CD8-positive, alpha-beta memory T cell (primary cell): ENCODE measurements around the gene EMD. TPM values are rescaled to one million over a fixed set of nuclear protein-coding genes. Genes with fewer than 3 reads are reported as not detected.

Source experiments
- CTCF ChIA-PET: fragments of 350-600 bp; sonication (Branson Sonifier 250); formaldehyde crosslinking; loops from one replicate; lab custom pipeline; 2021; ENCODE audit warnings: antibody characterized with exemption; lab: Charles Lee
- POLR2A ChIA-PET: fragments of 350-600 bp; sonication (Branson Sonifier 250); formaldehyde crosslinking; loops from one replicate; lab custom pipeline; 2021; ENCODE audit warnings: antibody characterized with exemption; lab: Charles Lee
- DNase-seq, 5 donors: peaks; one replicate each; pipeline versions ENCODE4 v3.0.0 to v3.0.0-alpha.2; 2020 to 2022; ENCODE audit warnings: mixed read lengths in 1 of 5
- H3K27ac ChIP-seq: one replicate; pipeline ENCODE4 v1.7.0; 2013; ENCODE audit warnings: low read depth, mild to moderate bottlenecking, low read length, moderate library complexity
- H3K27me3 ChIP-seq: 2 replicates; pipeline ENCODE4 v1.7.0; 2013; ENCODE audit warnings: low read length, mild to moderate bottlenecking; ENCODE audit not compliant: insufficient read depth, poor library complexity, severe bottlenecking
- H3K36me3 ChIP-seq: 2 replicates; pipeline ENCODE4 v1.7.0; 2013; ENCODE audit warnings: mild to moderate bottlenecking, low read length, moderate library complexity; ENCODE audit not compliant: insufficient read depth
- H3K4me1 ChIP-seq: 2 replicates; pipeline ENCODE4 v1.7.0; 2013; ENCODE audit warnings: mild to moderate bottlenecking, low read length, moderate library complexity; ENCODE audit not compliant: insufficient read depth
- H3K4me3 ChIP-seq: 2 replicates; pipeline ENCODE4 v1.7.0; 2013; ENCODE audit warnings: mild to moderate bottlenecking, low read length
- H3K9me3 ChIP-seq: 2 replicates; pipeline ENCODE4 v1.7.0; 2013; ENCODE audit warnings: mild to moderate bottlenecking, low read length
- H3K27ac Mint-ChIP-seq, 8 donors: one replicate each; pipeline ENCODE4 v1.8.0; 2020 to 2021; ENCODE audit warnings: mixed read lengths in 8 of 8, mild to moderate bottlenecking in 6 of 8, inconsistent platforms in 3 of 8, moderate library complexity in 3 of 8
- H3K27me3 Mint-ChIP-seq, 2 donors: one replicate each; pipeline ENCODE4 v1.8.0; 2020 to 2021; ENCODE audit warnings: mixed read lengths in 2 of 2, mild to moderate bottlenecking in 1 of 2, moderate library complexity in 1 of 2
- H3K36me3 Mint-ChIP-seq, 3 donors: one replicate each; pipeline ENCODE4 v1.8.0; 2020 to 2021; ENCODE audit warnings: mixed read lengths in 3 of 3, inconsistent platforms in 1 of 3, mild to moderate bottlenecking in 1 of 3
- H3K4me1 Mint-ChIP-seq, 3 donors: one replicate each; pipeline ENCODE4 v1.8.0; 2020 to 2021; ENCODE audit warnings: mixed read lengths in 3 of 3, inconsistent platforms in 1 of 3, mild to moderate bottlenecking in 1 of 3
- H3K4me3 Mint-ChIP-seq, 7 donors: one replicate each; pipeline ENCODE4 v1.8.0; 2020 to 2021; ENCODE audit warnings: mixed read lengths in 7 of 7, mild to moderate bottlenecking in 6 of 7, moderate library complexity in 4 of 7, inconsistent platforms in 2 of 7
- H3K9me3 Mint-ChIP-seq, 5 donors: one replicate each; pipeline ENCODE4 v1.8.0; 2020 to 2022; ENCODE audit warnings: mixed read lengths in 5 of 5, mild to moderate bottlenecking in 3 of 5, moderate library complexity in 2 of 5, inconsistent platforms in 1 of 5
- polyA plus RNA-seq: library from polyadenylated mRNA; unstranded; fragments of 300-500 nt; fragmentation: Illumina TruSeq; gene quantifications from one replicate; pipeline ENCODE4 v1.2.3, GENCODE V29; 2021
- total RNA-seq, 2 experiments: library from RNA; stranded (reverse); gene quantifications; one replicate each; pipeline ENCODE4 v1.2.3, GENCODE V29; 2021

Gene EMD
- total and polyA plus RNA-seq, 3 experiments from 2014 or later, result 37.2 to 119 (median 107) TPM

DNA sequence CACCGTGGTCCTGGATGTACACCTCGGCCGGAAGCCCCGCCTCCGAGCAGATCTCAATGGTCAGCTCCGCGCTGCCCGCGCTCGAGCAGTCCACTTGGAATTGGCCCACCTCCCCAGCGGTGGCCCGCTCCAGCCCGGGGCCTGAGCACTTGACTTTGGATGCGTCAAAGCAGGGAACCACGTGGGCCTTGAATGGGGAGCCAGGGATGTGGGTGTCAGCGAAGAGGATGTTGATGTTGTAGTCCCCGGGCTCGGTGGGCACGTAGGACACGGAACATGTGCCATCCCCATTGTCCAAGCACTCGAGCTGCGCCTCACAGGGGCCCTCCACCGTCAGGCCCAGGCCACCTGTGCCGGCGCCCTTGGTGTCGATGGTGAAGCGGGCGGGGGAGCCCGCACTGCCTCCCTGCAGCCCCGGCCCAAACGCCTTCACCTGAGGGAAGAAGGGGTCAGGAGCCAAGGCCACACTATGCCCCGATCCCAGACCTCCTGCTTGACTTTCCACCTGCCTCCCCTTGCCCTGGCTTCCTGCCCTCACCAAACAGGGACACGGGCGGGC, 18.9 kb upstream of the EMD start:
- Mint-ChIP-seq H3K4me1 (peaks cover 11 to 35% (median 35%) of the 10 kb centered on the region in 3 donors), H3K9me3 (no peaks in the 10 kb centered on the region), H3K27me3 (peaks cover 0 to 9% of the 10 kb centered on the region in 2 donors), H3K4me3 (peak overlapping the region in 1 of 7 donors; percentile 36), H3K36me3 (peaks cover 6 to 70% (median 7%) of the 10 kb centered on the region in 3 donors), H3K27ac (peak overlapping the region in 7 of 8 donors; percentile 14 to 96 (median 90))
- DNase-seq, result no peak
- Histone ChIP-seq H3K4me3 (no peak overlapping the region), H3K9me3 (no peaks in the 10 kb centered on the region), H3K4me1 (peaks cover 39% of the 10 kb centered on the region), H3K27me3 (no peaks in the 10 kb centered on the region), H3K27ac (no peak overlapping the region), H3K36me3 (peaks cover 69% of the 10 kb centered on the region)
- ChIA-PET POLR2A (no interaction called here), CTCF (no interaction called here)

DNA sequence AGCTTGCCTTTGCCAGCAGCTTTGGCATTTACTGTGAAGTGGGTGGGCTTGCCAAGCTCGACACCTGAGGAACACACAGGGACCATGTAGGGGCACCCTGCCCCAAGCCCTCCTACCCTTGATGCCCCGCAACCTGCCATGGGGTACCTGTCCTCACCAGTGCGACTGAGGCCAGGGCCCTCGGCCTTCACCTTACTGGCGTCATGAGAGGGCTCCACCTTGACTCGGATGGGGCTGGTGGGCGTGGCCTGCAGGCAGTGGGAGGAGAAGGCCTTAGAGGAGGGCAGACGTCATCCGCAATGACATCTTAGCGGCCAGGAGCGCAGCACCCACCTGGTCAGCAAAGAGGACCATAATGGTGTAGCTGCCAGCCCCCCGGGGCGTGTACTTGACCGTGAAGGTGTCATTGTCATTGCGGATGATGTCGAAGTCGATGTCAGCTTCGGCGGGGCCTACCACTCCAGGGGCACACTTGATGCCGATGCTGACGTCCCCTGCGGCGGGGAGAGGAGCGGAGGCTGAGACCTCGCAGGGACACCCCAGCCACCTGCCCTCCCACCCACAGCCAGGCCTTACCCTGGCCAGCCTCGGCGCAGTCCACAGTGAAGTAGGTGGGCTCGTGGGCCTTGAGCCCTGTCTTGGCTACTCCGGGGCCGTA, 16.9 kb upstream of the EMD start:
- Histone ChIP-seq H3K4me3 (no peak overlapping the region), H3K4me1 (peaks cover 45% of the 10 kb centered on the region), H3K9me3 (no peaks in the 10 kb centered on the region), H3K27me3 (no peaks in the 10 kb centered on the region), H3K36me3 (peaks cover 81% of the 10 kb centered on the region), H3K27ac (no peak overlapping the region)
- ChIA-PET CTCF (interaction anchor here (1.5 to 3.2 kb wide), 2 partner anchors 9 to 11 kb away, joined by 3 to 10 read pairs; partner anchors contain the start of gene FLNA), POLR2A (interaction anchor here (0.6 to 1.5 kb wide), 2 partner anchors 8 to 9 kb away, joined by 3 to 5 read pairs; no protein-coding TSS in a partner anchor)
- Mint-ChIP-seq H3K27ac (peak overlapping the region in 6 of 8 donors; percentile 46 to 96 (median 75)), H3K4me3 (peak overlapping the region in 1 of 7 donors; percentile 76), H3K4me1 (peaks cover 16 to 32% (median 31%) of the 10 kb centered on the region in 3 donors), H3K9me3 (no peaks in the 10 kb centered on the region), H3K36me3 (peaks cover 6 to 71% (median 10%) of the 10 kb centered on the region in 3 donors), H3K27me3 (peaks cover 0 to 9% of the 10 kb centered on the region in 2 donors)
- DNase-seq, result peak in 1 of 5 donors; percentile 0

DNA sequence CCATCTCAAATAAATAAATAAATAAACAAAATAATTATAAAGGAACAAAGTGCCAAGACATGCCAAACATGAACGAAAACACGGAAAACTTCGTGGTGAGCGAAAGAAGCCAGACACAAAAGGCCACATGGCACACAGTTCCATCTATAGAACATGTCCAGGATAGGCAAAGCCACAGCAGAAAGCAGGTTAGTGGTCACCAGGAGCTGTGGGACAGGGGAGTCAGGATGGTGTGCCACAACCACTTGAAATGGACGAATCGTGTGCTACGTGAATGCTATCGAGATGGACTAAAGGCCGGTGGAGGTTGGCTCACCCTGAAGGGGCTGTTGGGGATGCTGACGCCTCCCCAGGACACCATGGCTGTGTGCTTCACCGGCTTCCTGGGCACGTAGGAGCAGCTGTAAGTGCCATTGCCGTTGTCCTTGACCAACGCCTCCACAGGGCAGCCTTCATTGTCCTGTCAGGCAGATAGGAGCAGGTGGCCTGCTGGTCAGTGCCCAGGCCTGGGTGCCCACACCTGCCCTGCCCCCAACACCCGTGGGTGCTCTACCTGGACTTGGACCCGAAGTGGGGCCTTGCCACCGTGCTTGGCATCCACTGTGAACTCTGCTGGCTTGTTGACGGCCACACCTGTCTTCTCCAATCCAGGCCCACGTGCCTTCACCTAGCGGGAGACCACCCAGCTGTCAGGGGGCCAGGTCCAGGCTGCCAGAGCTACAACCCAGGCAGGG, 15.2 kb upstream of the EMD start:
- POLR2A ChIA-PET, result interaction anchor here (1.5 kb wide), 1 partner anchor 10 kb away, joined by 5 read pairs; no protein-coding TSS in a partner anchor
- H3K36me3 Mint-ChIP-seq, result peaks cover 5 to 69% (median 6%) of the 10 kb centered on the region in 3 donors
- H3K4me1 Mint-ChIP-seq, result peaks cover 26 to 33% (median 32%) of the 10 kb centered on the region in 3 donors
- peaks cover 0 to 11% of the 10 kb centered on the region in 2 donors for H3K27me3 Mint-ChIP-seq
- peaks cover 68% of the 10 kb centered on the region for H3K36me3 ChIP-seq
- H3K4me3 ChIP-seq, result no peak overlapping the region
- no peaks in the 10 kb centered on the region for H3K9me3 Mint-ChIP-seq
- peak overlapping the region in 1 of 7 donors; percentile 60 for H3K4me3 Mint-ChIP-seq
- H3K27ac ChIP-seq, result no peak overlapping the region
- H3K27ac Mint-ChIP-seq, result peak overlapping the region in 7 of 8 donors; percentile 9 to 89 (median 68)
- H3K27me3 ChIP-seq, result no peaks in the 10 kb centered on the region
- no peak for DNase-seq
- H3K4me1 ChIP-seq, result peaks cover 40% of the 10 kb centered on the region
- CTCF ChIA-PET, result interaction anchor here (3.2 kb wide), 1 partner anchor 10 kb away, joined by 10 read pairs; the partner anchor contains the start of gene FLNA
- H3K9me3 ChIP-seq, result no peaks in the 10 kb centered on the region

DNA sequence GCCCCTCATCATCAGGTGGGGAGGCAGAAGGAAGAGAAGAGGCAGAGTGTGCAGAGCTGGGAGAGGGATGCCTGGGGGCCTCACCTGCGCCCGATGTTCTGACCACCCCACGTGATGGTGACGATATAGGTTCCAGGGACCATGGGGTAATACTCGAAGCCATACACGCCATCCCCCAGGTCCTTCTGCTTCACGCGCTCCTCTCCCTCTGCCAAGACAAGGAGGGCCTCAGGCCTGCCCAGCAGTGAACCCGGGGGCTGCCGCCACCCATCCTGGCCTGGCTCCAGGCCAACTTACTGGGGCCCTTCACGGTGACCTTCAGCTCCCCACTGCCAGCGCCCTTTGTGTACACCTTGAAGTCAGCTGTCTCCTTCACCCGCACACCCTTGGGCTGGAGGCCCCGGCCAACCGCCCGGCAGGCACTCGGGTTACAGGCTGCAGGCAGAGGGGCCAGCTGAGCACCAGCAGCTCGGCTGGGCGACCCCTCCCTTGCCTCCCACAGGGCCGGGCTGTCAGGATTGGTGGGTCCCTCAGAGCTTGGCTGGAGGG, 14.0 kb upstream of the EMD start:
- H3K9me3 Mint-ChIP-seq, result no peaks in the 10 kb centered on the region
- DNase-seq, result no peak
- H3K4me3 Mint-ChIP-seq, result peak overlapping the region in 3 of 7 donors; percentile 11 to 61 (median 60)
- Histone ChIP-seq H3K27ac (no peak overlapping the region), H3K4me3 (no peak overlapping the region), H3K27me3 (no peaks in the 10 kb centered on the region), H3K36me3 (peaks cover 57% of the 10 kb centered on the region), H3K9me3 (no peaks in the 10 kb centered on the region), H3K4me1 (peaks cover 33% of the 10 kb centered on the region)
- peaks cover 5 to 66% (median 6%) of the 10 kb centered on the region in 3 donors for H3K36me3 Mint-ChIP-seq
- CTCF ChIA-PET, result interaction anchor here (1.0 kb wide), 1 partner anchor 8 kb away, joined by 3 read pairs; no protein-coding TSS in a partner anchor
- H3K27me3 Mint-ChIP-seq, result peaks cover 0 to 15% of the 10 kb centered on the region in 2 donors
- peaks cover 30 to 39% (median 31%) of the 10 kb centered on the region in 3 donors for H3K4me1 Mint-ChIP-seq
- POLR2A ChIA-PET, result interaction anchor here (1.0 kb wide), 1 partner anchor 9 kb away, joined by 3 read pairs; no protein-coding TSS in a partner anchor
- peak overlapping the region in 6 of 8 donors; percentile 36 to 88 (median 75) for H3K27ac Mint-ChIP-seq

DNA sequence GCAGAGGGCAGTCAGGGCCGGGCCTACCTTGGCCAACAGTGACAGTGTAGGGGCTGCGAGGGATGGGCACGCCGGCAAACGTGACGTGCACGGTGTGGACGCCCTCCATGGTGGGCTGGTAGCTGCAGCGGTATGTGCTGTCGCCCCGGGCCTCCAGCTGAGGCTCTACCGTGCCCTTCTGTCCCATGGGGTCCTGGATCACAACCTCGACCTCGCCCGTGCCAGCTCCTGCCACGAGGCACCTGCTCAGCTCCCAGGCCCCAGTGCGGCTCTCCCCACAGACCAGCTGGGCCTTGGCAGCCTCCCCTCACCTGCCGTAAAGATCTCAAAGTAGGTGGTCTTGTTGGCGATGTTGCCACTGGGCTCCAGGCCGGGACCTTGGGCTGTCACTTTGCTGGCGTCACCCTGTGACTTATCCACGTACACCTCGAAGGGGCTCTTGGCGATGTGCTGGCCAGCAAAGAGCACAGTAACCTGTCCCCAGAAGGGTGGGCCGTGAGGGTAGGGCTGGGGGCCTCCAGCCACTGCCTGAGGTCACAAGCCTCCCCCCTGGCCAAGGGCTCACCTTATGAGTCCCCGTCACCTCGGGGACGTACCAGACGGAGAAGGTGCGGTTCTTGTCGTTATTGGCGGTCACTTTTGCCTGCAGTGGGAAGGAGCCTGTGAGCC, 13.0 kb upstream of the EMD start:
- Histone ChIP-seq H3K4me1 (peaks cover 33% of the 10 kb centered on the region), H3K27me3 (no peaks in the 10 kb centered on the region), H3K36me3 (peaks cover 51% of the 10 kb centered on the region), H3K27ac (no peak overlapping the region), H3K9me3 (no peaks in the 10 kb centered on the region), H3K4me3 (no peak overlapping the region)
- ChIA-PET CTCF (no interaction called here), POLR2A (interaction anchor here (0.9 to 1.3 kb wide), 3 partner anchors 9 to 18 kb away, joined by 3 to 5 read pairs (median 3); no protein-coding TSS in a partner anchor)
- Mint-ChIP-seq H3K27me3 (peaks cover 0 to 14% of the 10 kb centered on the region in 2 donors), H3K27ac (peak overlapping the region in 6 of 8 donors; percentile 54 to 98 (median 81)), H3K4me3 (peak overlapping the region in 1 of 7 donors; percentile 37), H3K9me3 (no peaks in the 10 kb centered on the region), H3K4me1 (peaks cover 27 to 34% (median 27%) of the 10 kb centered on the region in 3 donors), H3K36me3 (peaks cover 3 to 61% (median 5%) of the 10 kb centered on the region in 3 donors)
- peak in 1 of 5 donors; percentile 1 for DNase-seq

DNA sequence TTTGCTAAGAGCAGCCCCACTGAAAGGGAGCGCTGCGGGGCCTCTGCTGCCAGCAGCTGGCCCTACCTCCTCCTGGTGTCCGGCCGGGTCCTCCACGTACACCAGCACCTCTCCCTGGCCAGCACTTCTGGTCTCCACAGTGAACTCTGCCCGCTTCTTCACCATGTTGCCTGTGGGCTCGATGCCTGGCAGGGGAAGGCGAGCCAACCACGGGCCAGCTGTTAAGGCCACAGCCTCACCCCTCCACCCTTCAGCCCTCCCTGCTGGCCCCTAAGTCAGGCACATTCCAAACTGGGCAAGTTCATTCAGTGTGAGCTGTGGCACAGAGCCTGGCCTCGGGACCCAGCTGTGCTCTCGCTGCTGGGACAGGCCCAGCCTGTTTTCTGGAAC, 12.4 kb upstream of the EMD start:
- peaks cover 0 to 10% of the 10 kb centered on the region in 2 donors for H3K27me3 Mint-ChIP-seq
- ChIA-PET CTCF (no interaction called here), POLR2A (interaction anchor here (0.9 to 1.3 kb wide), 2 partner anchors 10 to 17 kb away, joined by 3 to 5 read pairs; no protein-coding TSS in a partner anchor)
- H3K4me3 Mint-ChIP-seq, result peak overlapping the region in 5 of 7 donors; percentile 22 to 51 (median 37)
- H3K4me1 Mint-ChIP-seq, result peaks cover 24 to 31% (median 27%) of the 10 kb centered on the region in 3 donors
- no peak for DNase-seq
- H3K9me3 Mint-ChIP-seq, result no peaks in the 10 kb centered on the region
- H3K27ac Mint-ChIP-seq, result peak overlapping the region in 7 of 8 donors; percentile 80 to 98 (median 84)
- Histone ChIP-seq H3K4me3 (no peak overlapping the region), H3K4me1 (peaks cover 29% of the 10 kb centered on the region), H3K36me3 (peaks cover 46% of the 10 kb centered on the region), H3K27me3 (no peaks in the 10 kb centered on the region), H3K9me3 (no peaks in the 10 kb centered on the region), H3K27ac (peak overlapping the region; percentile 38)
- H3K36me3 Mint-ChIP-seq, result peaks cover 3 to 56% (median 4%) of the 10 kb centered on the region in 3 donors
